Gastrocnemius medialis (tissue), 4 donors: ENCODE data around the gene SYTL5. TPM values are rescaled to one million over a fixed set of nuclear protein-coding genes. Genes with fewer than 3 reads are reported as not detected.

Experiments
- ATAC-seq, 2 donors: fragments of 150-250 bp; one replicate each; pipeline ENCODE4 v1.9.1; 2016
- DNase-seq, 2 donors: peaks; one replicate each; pipeline ENCODE4 v3.0.0-alpha.2; 2019
- H3K27ac ChIP-seq, 4 donors: fragments of 200-600 bp; sonication (generic); 1 replicate in 1 of 4; 2 replicates in 3 of 4; pipeline ENCODE4 v1.5.1; 2016 to 2018; ENCODE audit warnings: mild to moderate bottlenecking in 2 of 4, moderate library complexity in 1 of 4
- H3K27me3 ChIP-seq, 3 donors: fragments of 200-600 bp; sonication (generic) in 2 of 3; 1 replicate in 1 of 3; 2 replicates in 2 of 3; pipeline versions ENCODE4 v1.5.1 to v1.6.0; 2016 to 2019; ENCODE audit warnings: mild to moderate bottlenecking in 1 of 3, moderate library complexity in 1 of 3
- H3K36me3 ChIP-seq, 2 donors: fragments of 200-600 bp; sonication (generic) in 1 of 2; one replicate each; pipeline ENCODE4 v1.5.1; 2017 to 2018
- H3K4me1 ChIP-seq, 2 donors: fragments of 200-600 bp; sonication (generic) in 1 of 2; one replicate each; pipeline ENCODE4 v1.5.1; 2016 to 2017; ENCODE audit warnings: mild to moderate bottlenecking in 2 of 2
- H3K4me3 ChIP-seq, 4 donors: fragments of 200-600 bp; sonication (generic) in 3 of 4; 1 replicate in 1 of 4; 2 replicates in 3 of 4; pipeline ENCODE4 v1.5.1; 2016 to 2019; ENCODE audit warnings: mild to moderate bottlenecking in 2 of 4
- H3K9me3 ChIP-seq, 3 donors: fragments of 200-600 bp; sonication (generic) in 2 of 3; 1 replicate in 1 of 3; 2 replicates in 2 of 3; pipeline ENCODE4 v1.5.1; 2016 to 2019
- POLR2A ChIP-seq, 2 donors: fragments of 450-650 bp; IDR thresholded peaks; one replicate each; pipeline ENCODE4 v1.6.1; 2017; ENCODE audit warnings: antibody characterized with exemption in 2 of 2, mild to moderate bottlenecking in 2 of 2, moderate library complexity in 2 of 2
- in situ Hi-C, 4 donors: fragments of 200-750 bp; cut with MboI; loops; one replicate each; pipeline versions ENCODE4 v1.15.0 to v1.8.0; 2017; ENCODE audit warnings: low sequenced_read_pairs in 4 of 4
- intact Hi-C: fragments of 100-400 bp; cut with DNase I; formaldehyde crosslinking; loops from one replicate; pipeline ENCODE4 v1.15.1; 2023; ENCODE audit warnings: low total_unique reads
- total RNA-seq, 4 donors: library from RNA; depleted of rRNA; stranded (reverse); fragments of >200 nt; gene quantifications; one replicate each; pipeline versions ENCODE4 v1.1.0 to v1.2.3, GENCODE V29; 2016
- TF ChIP-seq, protein P1 (sequence below), 5 experiments: fragments of 450-650 bp in 3 of 5; fragments of 200-600 bp in 2 of 5; sonication (generic) in 2 of 5; IDR thresholded peaks in 4 of 5; conservative IDR thresholded peaks in 1 of 5; 1 replicate in 4 of 5; 2 replicates in 1 of 5; pipeline ENCODE4 v1.5.1; 2016 to 2019; ENCODE audit warnings: antibody characterized with exemption in 5 of 5, mild to moderate bottlenecking in 3 of 5, moderate library complexity in 3 of 5

SYTL5 gene
- total RNA-seq, 4 donors from 2014 or later = not detected

DNA sequence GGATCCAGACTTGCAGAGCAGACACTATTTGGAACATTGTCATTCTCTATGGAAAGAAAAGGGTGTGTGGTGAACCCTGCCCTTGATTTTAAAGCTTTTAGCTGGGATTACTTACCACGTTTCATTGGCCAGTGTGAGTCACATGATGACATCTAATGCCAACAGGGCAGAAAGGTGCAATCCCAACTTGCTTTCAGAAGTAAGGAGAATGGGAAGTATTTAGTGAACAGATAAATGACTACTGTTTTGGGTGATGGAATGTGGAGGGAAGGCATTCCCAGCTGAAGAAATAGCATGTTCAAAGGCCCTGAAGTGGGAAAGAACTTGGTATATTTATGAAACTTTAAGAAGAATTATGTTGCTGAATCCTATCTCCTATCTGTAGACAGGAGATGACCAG, 44.5 kb downstream of the SYTL5 start:
- Histone ChIP-seq H3K9me3 (no peaks in the 10 kb centered on the region), H3K4me3 (no peak overlapping the region), H3K36me3 (no peaks in the 10 kb centered on the region), H3K27me3 (no peaks in the 10 kb centered on the region), H3K27ac (no peak overlapping the region), H3K4me1 (no peaks in the 10 kb centered on the region)
- DNase-seq (no peak), ATAC-seq (no peak)
- no peak for TF ChIP-seq POLR2A (IDR thresholded peaks at IDR 0.05)
- TF ChIP-seq, protein P1, sequence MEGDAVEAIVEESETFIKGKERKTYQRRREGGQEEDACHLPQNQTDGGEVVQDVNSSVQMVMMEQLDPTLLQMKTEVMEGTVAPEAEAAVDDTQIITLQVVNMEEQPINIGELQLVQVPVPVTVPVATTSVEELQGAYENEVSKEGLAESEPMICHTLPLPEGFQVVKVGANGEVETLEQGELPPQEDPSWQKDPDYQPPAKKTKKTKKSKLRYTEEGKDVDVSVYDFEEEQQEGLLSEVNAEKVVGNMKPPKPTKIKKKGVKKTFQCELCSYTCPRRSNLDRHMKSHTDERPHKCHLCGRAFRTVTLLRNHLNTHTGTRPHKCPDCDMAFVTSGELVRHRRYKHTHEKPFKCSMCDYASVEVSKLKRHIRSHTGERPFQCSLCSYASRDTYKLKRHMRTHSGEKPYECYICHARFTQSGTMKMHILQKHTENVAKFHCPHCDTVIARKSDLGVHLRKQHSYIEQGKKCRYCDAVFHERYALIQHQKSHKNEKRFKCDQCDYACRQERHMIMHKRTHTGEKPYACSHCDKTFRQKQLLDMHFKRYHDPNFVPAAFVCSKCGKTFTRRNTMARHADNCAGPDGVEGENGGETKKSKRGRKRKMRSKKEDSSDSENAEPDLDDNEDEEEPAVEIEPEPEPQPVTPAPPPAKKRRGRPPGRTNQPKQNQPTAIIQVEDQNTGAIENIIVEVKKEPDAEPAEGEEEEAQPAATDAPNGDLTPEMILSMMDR (IDR thresholded peaks at IDR 0.05 in 4 of 5, conservative IDR thresholded peaks at IDR 0.05 in 1 of 5) = no peak
- intact Hi-C loops (no loop called here), in situ Hi-C loops (no loop called here)

- no peak for DNase-seq
- no peak overlapping the region for H3K27ac ChIP-seq
- in situ Hi-C loops = no loop called here
- H3K4me1 ChIP-seq = no peaks in the 10 kb centered on the region
- H3K9me3 ChIP-seq = no peaks in the 10 kb centered on the region
- no peak for ATAC-seq
- no peak overlapping the region for H3K4me3 ChIP-seq
- H3K27me3 ChIP-seq = no peaks in the 10 kb centered on the region
- TF ChIP-seq POLR2A (IDR thresholded peaks at IDR 0.05) = no peak
- no peaks in the 10 kb centered on the region for H3K36me3 ChIP-seq
- intact Hi-C loops = no loop called here
These were observed 45.7 kb downstream of the SYTL5 start for GRCh38 chrX:38052096-38052495.

DNA sequence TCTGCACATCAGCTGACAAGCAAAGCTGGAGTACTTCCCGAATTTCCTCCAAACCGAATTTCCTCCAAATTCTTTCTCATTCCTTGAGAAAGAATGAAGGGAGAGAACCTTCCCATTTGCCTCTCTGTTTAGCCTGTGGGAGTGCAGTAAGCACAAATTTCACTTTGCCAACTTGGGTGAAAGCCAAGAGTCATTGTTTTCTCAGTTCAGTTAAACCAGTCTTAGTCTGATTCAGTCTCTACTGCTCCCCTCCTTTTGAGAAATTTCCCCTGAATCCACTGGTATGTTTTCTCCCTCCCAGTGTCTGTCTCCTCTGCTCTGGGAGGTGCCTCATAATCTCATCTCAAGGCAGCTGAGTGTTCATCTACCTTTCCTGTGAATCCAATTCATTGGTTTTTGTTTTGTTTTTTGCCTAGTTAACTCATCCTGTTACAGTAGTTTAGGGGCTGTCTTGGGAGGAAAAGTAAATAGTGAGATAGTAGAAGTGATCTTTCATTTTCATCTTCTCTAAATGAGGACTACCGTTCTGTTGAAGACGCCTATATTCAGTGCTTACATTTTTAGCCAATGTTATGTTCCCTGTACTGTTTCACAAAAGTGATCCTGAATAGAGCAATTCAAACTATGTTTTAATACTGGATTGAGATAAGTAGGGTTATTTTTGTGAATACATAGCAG, 49.0 kb downstream of the SYTL5 start:
- no peak overlapping the region for H3K4me3 ChIP-seq
- ATAC-seq (no peak), DNase-seq (no peak)
- H3K4me1 ChIP-seq = no peaks in the 10 kb centered on the region
- no peaks in the 10 kb centered on the region for H3K9me3 ChIP-seq
- in situ Hi-C loops = no loop called here
- H3K27ac ChIP-seq = no peak overlapping the region
- no peak for TF ChIP-seq POLR2A (IDR thresholded peaks at IDR 0.05)
- H3K27me3 ChIP-seq = no peaks in the 10 kb centered on the region
- no peaks in the 10 kb centered on the region for H3K36me3 ChIP-seq
- intact Hi-C loops = no loop called here

DNA sequence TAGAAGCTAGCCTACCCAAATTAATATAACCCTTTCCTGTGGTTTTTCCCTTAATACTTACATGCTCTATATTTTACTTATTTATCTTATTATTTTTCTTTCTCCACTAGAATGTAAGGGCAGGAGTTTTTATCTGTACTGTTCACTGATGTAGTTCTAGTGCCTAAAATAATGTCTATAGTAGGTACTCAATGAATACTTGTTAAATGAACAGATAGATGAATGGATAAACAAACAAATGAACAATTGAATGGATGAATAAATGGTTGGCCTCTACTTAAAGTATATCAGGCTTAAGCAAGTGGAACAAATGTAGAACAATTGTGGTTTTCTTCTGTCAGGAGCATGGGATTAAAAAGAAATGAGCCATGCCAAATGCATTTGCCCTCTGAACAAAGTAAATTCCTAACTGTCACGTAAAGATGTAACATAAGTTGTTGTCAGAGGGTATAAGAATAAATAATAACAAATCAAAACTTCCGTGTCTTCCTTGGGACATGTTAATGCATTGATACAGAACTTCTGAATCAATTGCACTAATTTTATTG, 54.1 kb downstream of the SYTL5 start:
- intact Hi-C loops (no loop called here), in situ Hi-C loops (no loop called here)
- H3K4me1 ChIP-seq = no peaks in the 10 kb centered on the region
- H3K36me3 ChIP-seq = no peaks in the 10 kb centered on the region
- no peak overlapping the region for H3K4me3 ChIP-seq
- no peaks in the 10 kb centered on the region for H3K27me3 ChIP-seq
- TF ChIP-seq, protein P1 (IDR thresholded peaks at IDR 0.05 in 4 of 5, conservative IDR thresholded peaks at IDR 0.05 in 1 of 5) = no peak
- ATAC-seq (no peak), DNase-seq (no peak)
- no peak overlapping the region for H3K27ac ChIP-seq
- H3K9me3 ChIP-seq = no peaks in the 10 kb centered on the region

DNA sequence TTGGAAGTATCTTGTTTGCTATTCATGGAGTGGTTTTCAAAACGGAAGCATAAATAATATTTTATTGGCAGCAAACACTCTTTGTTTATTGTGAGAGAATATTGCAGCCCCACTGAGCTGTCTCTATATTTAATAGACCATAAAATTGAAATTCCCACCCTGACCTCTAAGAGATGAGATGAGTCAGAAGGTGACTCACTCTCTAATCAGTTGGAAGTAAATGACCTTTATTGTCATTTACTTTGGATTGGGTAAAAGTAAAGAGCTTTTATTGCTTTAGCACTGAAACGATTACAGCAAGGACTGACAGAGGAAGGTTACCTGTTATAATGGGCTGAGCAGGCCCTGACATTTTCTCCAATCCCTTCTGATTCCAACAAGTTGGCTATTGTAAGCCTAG, 55.0 kb downstream of the SYTL5 start:
- intact Hi-C loops (no loop called here), in situ Hi-C loops (no loop called here)
- H3K27me3 ChIP-seq = no peaks in the 10 kb centered on the region
- no peak overlapping the region for H3K4me3 ChIP-seq
- no peak overlapping the region for H3K27ac ChIP-seq
- no peak for ATAC-seq
- H3K36me3 ChIP-seq = no peaks in the 10 kb centered on the region
- no peaks in the 10 kb centered on the region for H3K9me3 ChIP-seq
- TF ChIP-seq, protein P1 (IDR thresholded peaks at IDR 0.05 in 4 of 5, conservative IDR thresholded peaks at IDR 0.05 in 1 of 5) = no peak
- TF ChIP-seq POLR2A (IDR thresholded peaks at IDR 0.05) = no peak
- no peaks in the 10 kb centered on the region for H3K4me1 ChIP-seq
- no peak for DNase-seq

- TF ChIP-seq POLR2A (IDR thresholded peaks at IDR 0.05) = no peak
- TF ChIP-seq, protein P1 (IDR thresholded peaks at IDR 0.05 in 4 of 5, conservative IDR thresholded peaks at IDR 0.05 in 1 of 5) = no peak
- intact Hi-C loops = no loop called here
- Histone ChIP-seq H3K27me3 (no peaks in the 10 kb centered on the region), H3K4me3 (no peak overlapping the region), H3K9me3 (no peaks in the 10 kb centered on the region), H3K36me3 (no peaks in the 10 kb centered on the region), H3K4me1 (no peaks in the 10 kb centered on the region), H3K27ac (no peak overlapping the region)
- DNase-seq = no peak
- no peak for ATAC-seq
- in situ Hi-C loops = no loop called here
These were observed 60.6 kb downstream of the SYTL5 start for GRCh38 chrX:38066934-38067333.
